GM13977 (cell line): ENCODE data around the gene RYR3.

ENCODE experiments used
- DNase-seq: peaks from one replicate; pipeline ENCODE4 v3.0.0; 2012; ENCODE audit warnings: low spot score
- in situ Hi-C: fragments of 300-500 bp; cut with MboI; formaldehyde crosslinking; loops from one replicate; pipeline ENCODE4 v1.12.0; 2022; ENCODE audit warnings: low sequenced_read_pairs, low pct_unique_long_range_greater_than_20kb, mixed read lengths, inconsistent platforms; ENCODE audit not compliant: unreplicated experiment
- TF ChIP-seq, protein P1 (sequence below): IDR thresholded peaks from 2 replicates; pipeline ENCODE4 v1.5.1; 2012; ENCODE audit warnings: mild to moderate bottlenecking, control low read depth; ENCODE audit not compliant: insufficient read depth; ENCODE audit errors: extremely low read depth, missing control alignments

RYR3 gene

GRCh38 chr15:33283576-33283975 is 27.2 kb upstream of the RYR3 start:
- TF ChIP-seq, protein P1, sequence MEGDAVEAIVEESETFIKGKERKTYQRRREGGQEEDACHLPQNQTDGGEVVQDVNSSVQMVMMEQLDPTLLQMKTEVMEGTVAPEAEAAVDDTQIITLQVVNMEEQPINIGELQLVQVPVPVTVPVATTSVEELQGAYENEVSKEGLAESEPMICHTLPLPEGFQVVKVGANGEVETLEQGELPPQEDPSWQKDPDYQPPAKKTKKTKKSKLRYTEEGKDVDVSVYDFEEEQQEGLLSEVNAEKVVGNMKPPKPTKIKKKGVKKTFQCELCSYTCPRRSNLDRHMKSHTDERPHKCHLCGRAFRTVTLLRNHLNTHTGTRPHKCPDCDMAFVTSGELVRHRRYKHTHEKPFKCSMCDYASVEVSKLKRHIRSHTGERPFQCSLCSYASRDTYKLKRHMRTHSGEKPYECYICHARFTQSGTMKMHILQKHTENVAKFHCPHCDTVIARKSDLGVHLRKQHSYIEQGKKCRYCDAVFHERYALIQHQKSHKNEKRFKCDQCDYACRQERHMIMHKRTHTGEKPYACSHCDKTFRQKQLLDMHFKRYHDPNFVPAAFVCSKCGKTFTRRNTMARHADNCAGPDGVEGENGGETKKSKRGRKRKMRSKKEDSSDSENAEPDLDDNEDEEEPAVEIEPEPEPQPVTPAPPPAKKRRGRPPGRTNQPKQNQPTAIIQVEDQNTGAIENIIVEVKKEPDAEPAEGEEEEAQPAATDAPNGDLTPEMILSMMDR = no peak
- no peak for DNase-seq
- in situ Hi-C loops = no loop called here

- DNase-seq = no peak
- TF ChIP-seq, protein P1 = no peak
- in situ Hi-C loops = no loop called here
Observed at GRCh38 chr15:33284336-33284735, 26.4 kb upstream of the RYR3 start.

DNA sequence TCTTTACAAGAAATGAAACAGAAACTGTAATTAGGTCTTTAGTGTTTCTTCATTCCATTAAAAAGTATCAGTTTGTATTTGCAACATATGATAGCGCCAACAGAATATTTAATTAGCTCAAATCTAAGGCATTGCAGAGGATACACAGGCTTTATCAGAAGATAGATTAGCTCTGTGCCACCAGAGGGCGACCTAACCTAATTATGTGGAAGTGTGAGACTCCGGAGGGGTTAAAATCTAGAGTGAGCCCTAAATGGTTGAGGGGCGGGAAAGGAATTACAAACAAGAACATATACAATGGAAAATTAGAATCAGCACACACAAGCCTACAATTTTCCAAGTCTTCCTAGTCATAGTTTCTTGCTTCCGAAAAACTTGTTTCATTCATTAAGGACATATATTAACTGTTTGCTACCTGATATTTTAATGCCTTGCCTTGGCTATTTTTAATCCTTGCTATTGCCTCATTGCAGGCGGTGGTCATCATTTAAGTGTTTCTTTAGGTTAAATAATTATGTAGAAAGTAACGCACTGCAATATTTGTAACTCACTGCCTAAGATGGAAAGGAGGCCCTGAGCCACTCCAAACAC is 18.0 kb upstream of the RYR3 start:
- in situ Hi-C loops = loop anchor here (10.0 kb wide), 1 partner anchor 402 kb away; no protein-coding TSS in a partner anchor
- DNase-seq = peak; percentile 61
- TF ChIP-seq, protein P1 = peak; percentile 77

DNA sequence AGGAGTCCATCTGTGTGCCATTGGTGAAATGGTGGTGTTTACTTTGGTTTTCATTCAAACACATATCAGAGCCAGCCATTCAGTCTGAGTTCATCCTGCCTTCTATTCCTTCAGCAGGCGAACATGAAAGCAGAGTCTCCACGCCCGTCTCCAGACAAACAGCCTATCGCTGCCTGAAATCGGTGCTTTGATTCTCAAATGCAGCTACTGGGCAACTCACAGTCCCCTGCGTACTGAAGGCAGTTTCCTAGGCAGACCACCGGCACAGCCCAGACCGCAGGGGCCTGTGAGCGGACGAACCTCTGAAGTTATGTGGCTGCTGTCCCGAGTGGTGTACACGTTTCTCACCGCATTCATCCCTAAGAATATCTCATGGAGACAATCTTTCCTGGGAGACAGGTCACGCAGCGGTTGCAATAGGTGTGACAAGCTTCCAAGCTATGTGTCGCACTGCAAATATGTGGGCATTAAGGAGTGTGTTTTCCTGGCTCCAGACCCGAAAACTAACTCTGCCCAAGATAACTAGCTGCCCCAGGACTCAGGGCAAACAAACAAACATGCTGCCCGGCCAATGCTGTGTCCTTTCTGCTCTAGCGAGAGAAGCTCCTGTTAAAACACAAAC is 16.9 kb upstream of the RYR3 start:
- TF ChIP-seq, protein P1 = no peak
- DNase-seq = no peak
- in situ Hi-C loops = loop anchor here (10.0 kb wide), 1 partner anchor 401 kb away; no protein-coding TSS in a partner anchor

DNA sequence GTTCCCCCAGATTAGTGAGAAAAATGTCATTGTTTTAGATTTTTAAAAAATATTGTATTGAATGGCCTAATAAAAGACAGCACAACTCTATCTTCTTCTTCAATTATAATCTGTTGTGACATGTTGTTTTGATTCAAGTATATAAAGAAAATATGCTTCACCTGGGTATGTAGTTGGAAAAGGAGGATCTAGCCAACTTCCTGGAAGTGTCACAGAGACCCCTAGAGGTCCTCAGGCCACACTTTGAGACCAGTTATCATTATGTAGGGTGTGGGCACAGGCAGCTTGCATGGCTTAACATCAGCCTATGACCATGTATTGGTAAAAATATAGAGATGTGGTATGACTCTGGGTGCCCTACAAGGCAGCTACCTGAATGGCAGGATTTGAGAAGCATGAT is 14.7 kb upstream of the RYR3 start:
- TF ChIP-seq, protein P1 = no peak
- no peak for DNase-seq
- in situ Hi-C loops = loop anchor here (10.0 kb wide), 1 partner anchor 399 kb away; no protein-coding TSS in a partner anchor

DNA sequence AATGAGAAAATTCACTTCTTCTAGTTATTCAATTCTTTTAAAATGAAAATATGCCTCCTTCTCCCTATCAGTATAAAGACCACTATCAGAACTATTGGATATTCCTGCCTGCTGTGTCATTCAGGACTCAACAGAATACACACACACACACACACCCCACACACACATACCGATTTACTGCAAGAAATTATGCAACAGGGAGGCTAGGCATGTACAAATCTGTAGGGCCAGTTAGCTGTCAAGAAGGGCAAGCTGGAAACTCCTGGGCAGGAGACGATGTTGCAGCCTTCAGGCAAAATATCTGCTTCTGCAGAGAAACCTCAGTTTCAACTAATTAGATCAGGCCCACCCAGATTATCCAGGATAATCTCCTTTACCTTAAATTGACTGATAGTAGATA is 13.9 kb upstream of the RYR3 start:
- in situ Hi-C loops = loop anchor here (10.0 kb wide), 1 partner anchor 398 kb away; no protein-coding TSS in a partner anchor
- no peak for DNase-seq
- TF ChIP-seq, protein P1 = no peak
